ENCODE data around the gene KCNQ1.

DNA sequence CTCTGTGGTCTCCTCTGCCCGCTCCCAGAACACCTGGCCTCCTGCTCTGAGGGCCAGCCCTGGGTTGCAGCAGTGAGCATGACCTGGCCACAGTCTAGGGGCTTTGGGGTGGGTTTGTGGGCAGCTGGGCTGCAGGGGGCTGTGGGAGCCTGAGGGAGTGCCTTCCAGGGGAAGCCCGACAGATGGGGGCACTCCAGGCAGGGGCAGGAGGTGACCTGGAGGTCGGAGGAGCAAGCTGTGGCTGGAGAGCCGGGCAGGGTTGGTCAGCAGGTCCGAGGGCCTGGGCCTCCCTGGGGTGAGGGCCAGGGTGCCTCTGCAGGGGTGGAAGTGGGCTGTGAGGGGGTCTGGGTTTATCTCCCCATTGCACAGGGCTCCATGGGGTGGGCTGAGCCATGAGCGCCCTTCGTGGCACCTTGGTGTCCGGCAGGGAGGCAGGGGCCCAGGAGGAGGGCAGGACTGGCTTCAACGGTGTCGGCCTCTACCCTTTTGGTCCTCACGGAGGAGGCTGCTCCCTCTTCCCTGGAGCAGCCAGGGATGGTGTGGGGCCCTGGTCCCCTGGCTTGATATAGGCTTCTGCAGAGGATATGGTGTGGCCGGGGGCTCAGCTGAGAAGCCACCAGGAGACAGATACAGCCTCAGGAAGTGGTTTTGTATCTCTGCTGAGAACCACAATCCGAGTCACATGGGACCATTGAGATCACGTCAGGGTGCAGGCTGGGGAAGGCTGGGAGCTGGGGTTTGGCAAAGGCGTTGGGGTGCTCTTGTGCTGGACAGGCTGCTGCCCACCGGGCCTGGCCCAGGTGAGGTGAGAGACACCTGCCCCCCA, 22.3 kb downstream of the KCNQ1 start:
- TF ChIP-seq EZH2 (IDR thresholded peaks at IDR 0.05; ENCODE audit: low read depth), result no peak
- TF ChIP-seq, protein P1, sequence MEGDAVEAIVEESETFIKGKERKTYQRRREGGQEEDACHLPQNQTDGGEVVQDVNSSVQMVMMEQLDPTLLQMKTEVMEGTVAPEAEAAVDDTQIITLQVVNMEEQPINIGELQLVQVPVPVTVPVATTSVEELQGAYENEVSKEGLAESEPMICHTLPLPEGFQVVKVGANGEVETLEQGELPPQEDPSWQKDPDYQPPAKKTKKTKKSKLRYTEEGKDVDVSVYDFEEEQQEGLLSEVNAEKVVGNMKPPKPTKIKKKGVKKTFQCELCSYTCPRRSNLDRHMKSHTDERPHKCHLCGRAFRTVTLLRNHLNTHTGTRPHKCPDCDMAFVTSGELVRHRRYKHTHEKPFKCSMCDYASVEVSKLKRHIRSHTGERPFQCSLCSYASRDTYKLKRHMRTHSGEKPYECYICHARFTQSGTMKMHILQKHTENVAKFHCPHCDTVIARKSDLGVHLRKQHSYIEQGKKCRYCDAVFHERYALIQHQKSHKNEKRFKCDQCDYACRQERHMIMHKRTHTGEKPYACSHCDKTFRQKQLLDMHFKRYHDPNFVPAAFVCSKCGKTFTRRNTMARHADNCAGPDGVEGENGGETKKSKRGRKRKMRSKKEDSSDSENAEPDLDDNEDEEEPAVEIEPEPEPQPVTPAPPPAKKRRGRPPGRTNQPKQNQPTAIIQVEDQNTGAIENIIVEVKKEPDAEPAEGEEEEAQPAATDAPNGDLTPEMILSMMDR (conservative IDR thresholded peaks at IDR 0.05), result no peak
